KG1 (cell line): Measurements from ENCODE around the gene SNX6.
"Not testable (repeated sequence)": the region's sequence is repeated elsewhere in the genome, so short reads cannot be mapped to it uniquely, and the experiment has no call there.

ENCODE experiments used
- DNase-seq: peaks from one replicate; lab custom pipeline; 2025; lab: John Stamatoyannopoulos, UW

The SNX6 gene

DNA sequence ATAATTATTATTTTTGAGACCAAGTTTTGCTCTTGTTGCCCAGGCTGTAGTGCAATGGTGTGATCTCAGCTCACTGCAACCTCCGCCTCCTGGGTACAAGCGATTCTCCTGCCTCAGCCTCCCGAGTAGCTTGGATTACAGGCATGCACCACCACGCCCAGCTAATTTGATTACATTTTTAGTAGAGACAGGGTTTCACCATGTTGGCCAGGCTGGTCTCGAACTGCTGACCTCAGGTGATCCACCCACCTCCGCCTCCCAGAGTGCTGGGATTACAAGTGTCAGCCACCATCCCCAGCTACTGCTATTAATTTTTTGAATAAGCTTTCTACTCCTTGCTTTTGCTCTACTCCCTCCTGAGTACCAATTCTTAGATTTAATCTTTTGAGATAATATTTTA, 108.9 kb downstream of the SNX6 start:
- DNase-seq = not testable (repeated sequence)

DNA sequence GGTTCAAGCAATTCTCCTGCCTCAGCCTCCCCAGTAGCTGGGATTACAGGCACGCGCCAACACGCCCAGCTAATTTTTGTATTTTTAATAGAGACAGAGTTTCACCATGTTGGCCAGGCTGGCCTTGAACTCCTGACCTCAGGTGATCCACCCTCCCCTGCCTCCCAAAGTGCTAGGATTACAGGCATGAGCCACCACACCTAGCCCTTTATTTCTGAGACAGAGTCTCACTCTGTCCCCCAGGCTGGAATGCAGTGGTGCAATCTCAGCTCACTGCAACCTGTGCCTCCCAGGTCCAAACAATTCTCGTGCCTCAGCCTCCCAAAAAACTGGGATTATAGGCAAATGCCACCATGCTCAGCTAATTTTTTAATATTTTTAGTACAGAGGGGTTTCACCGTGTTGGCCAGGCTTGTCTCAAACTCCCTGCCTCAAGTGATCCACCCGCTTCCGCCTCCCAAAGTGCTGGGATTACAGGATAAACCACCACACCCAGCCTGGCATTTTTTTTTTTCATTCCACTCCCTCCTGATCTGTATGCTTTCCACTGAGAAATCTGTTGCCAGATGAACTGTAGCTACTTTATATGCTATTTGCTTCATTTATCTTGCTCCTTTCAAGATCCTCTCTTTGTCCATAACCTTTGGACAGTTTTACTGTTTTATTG, 109.5 kb downstream of the SNX6 start:
- not testable (repeated sequence) for DNase-seq
